Loucy (cell line): ENCODE results near the gene RIPPLY2.

Source experiments
- H2AFZ ChIP-seq: fragments of 200-600 bp; sonication (generic); 2 replicates; pipeline ENCODE4 v1.6.0; 2016; ENCODE audit warnings: antibody characterized with exemption, mild to moderate bottlenecking, low read length, moderate library complexity
- H3F3A ChIP-seq: fragments of 200-600 bp; 2 replicates; pipeline ENCODE4 v1.6.0; 2016; ENCODE audit warnings: antibody characterized with exemption, low read depth, mild to moderate bottlenecking
- H3K27me3 ChIP-seq: fragments of 200-600 bp; sonication (generic); 2 replicates; pipeline ENCODE4 v1.6.1; 2014; ENCODE audit warnings: low read length, mild to moderate bottlenecking; ENCODE audit not compliant: insufficient read depth, poor library complexity, severe bottlenecking
- H3K36me3 ChIP-seq: fragments of 200-600 bp; sonication (generic); 2 replicates; pipeline ENCODE4 v1.6.1; 2016; ENCODE audit warnings: low read length; ENCODE audit not compliant: insufficient read depth
- H3K4me1 ChIP-seq: fragments of 200-600 bp; sonication (generic); 2 replicates; pipeline ENCODE4 v1.5.1; 2014; ENCODE audit warnings: low read length, mild to moderate bottlenecking; ENCODE audit not compliant: insufficient read depth, poor library complexity, severe bottlenecking
- H3K4me2 ChIP-seq: fragments of 200-600 bp; sonication (generic); 2 replicates; pipeline ENCODE4 v1.6.0; 2014; ENCODE audit warnings: antibody characterized with exemption, low read length, low read depth, mild to moderate bottlenecking; ENCODE audit not compliant: poor library complexity, severe bottlenecking
- H3K4me3 ChIP-seq: fragments of 200-600 bp; sonication (generic); 2 replicates; pipeline ENCODE4 v1.5.1; 2014; ENCODE audit warnings: low read length, mild to moderate bottlenecking, mixed read lengths; ENCODE audit not compliant: poor library complexity, severe bottlenecking
- H3K79me2 ChIP-seq: fragments of 200-600 bp; sonication (generic); 2 replicates; pipeline ENCODE4 v1.6.1; 2014; ENCODE audit warnings: low read length; ENCODE audit not compliant: insufficient read depth
- H3K9ac ChIP-seq: fragments of 200-600 bp; sonication (generic); 2 replicates; pipeline ENCODE4 v1.6.0; 2014; ENCODE audit warnings: mild to moderate bottlenecking, low read depth, low read length, moderate library complexity; ENCODE audit not compliant: poor library complexity, severe bottlenecking
- H3K9me2 ChIP-seq: fragments of 200-600 bp; sonication (generic); replicated peaks from 2 replicates; pipeline ENCODE4 v1.6.1; 2016; ENCODE audit warnings: low read depth, low read length, mixed read lengths
- H3K9me3 ChIP-seq: fragments of 200-600 bp; sonication (generic); 2 replicates; pipeline ENCODE4 v1.6.1; 2014; ENCODE audit warnings: mild to moderate bottlenecking, antibody characterized with exemption, low read length, low read depth; ENCODE audit not compliant: insufficient read depth
- H4K20me1 ChIP-seq: fragments of 200-600 bp; sonication (generic); 2 replicates; pipeline ENCODE4 v1.6.0; 2014; ENCODE audit warnings: antibody characterized with exemption, low read length, mild to moderate bottlenecking; ENCODE audit not compliant: insufficient read depth, poor library complexity, severe bottlenecking
- EZH2phosphoT487 ChIP-seq: fragments of 200-600 bp; IDR thresholded peaks from 2 replicates; pipeline ENCODE4 v1.6.1; 2018; ENCODE audit warnings: antibody characterized with exemption, mild to moderate bottlenecking, moderate library complexity, borderline replicate concordance
- TF ChIP-seq, protein P1 (sequence below): fragments of 200-600 bp; sonication (generic); conservative IDR thresholded peaks from 2 replicates; pipeline ENCODE4 v1.5.1; 2014; ENCODE audit warnings: mild to moderate bottlenecking, antibody characterized with exemption, low read length

Gene RIPPLY2

DNA sequence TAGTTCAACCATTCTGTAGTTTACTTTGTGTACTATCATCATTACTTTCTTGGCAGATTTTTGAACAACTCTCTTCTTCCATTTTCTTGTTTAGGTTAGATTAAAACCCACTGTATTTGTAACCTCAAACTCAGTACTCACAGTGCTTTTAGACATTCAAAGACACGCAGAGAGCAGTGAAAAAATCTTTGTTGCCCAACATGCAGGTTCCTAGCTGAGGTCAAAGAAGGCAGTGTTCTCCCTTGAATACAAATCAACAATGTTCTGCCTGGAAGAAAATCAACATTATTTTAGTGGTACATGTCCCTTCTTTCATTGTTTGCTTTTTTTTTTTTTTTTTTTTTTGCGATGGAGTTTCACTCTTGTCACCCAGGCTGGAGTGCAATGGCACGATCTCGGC lies 17.5 kb downstream of the RIPPLY2 start:
- H3K4me3 ChIP-seq: no peak overlapping the region
- peaks cover 17% of the 10 kb centered on the region for H3K4me1 ChIP-seq
- H4K20me1 ChIP-seq: no peaks in the 10 kb centered on the region
- H3K36me3 ChIP-seq: peaks cover 35% of the 10 kb centered on the region; the same call in 1 of the 2 replicates
- H3K9me3 ChIP-seq: peaks cover 15% of the 10 kb centered on the region; the same call in 1 of the 2 replicates
- H3K9me2 ChIP-seq: no peaks in the 10 kb centered on the region
- H3K79me2 ChIP-seq: peaks cover 23% of the 10 kb centered on the region; the same call in 1 of the 2 replicates
- no peak overlapping the region for H2AFZ ChIP-seq
- H3F3A ChIP-seq: peaks cover 3% of the 10 kb centered on the region; the same call in 1 of the 2 replicates
- no peaks in the 10 kb centered on the region for H3K27me3 ChIP-seq
- no peak overlapping the region for H3K4me2 ChIP-seq
- no peak overlapping the region for H3K9ac ChIP-seq
- no peak for TF ChIP-seq EZH2phosphoT487
- TF ChIP-seq, protein P1, sequence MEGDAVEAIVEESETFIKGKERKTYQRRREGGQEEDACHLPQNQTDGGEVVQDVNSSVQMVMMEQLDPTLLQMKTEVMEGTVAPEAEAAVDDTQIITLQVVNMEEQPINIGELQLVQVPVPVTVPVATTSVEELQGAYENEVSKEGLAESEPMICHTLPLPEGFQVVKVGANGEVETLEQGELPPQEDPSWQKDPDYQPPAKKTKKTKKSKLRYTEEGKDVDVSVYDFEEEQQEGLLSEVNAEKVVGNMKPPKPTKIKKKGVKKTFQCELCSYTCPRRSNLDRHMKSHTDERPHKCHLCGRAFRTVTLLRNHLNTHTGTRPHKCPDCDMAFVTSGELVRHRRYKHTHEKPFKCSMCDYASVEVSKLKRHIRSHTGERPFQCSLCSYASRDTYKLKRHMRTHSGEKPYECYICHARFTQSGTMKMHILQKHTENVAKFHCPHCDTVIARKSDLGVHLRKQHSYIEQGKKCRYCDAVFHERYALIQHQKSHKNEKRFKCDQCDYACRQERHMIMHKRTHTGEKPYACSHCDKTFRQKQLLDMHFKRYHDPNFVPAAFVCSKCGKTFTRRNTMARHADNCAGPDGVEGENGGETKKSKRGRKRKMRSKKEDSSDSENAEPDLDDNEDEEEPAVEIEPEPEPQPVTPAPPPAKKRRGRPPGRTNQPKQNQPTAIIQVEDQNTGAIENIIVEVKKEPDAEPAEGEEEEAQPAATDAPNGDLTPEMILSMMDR: no peak

DNA sequence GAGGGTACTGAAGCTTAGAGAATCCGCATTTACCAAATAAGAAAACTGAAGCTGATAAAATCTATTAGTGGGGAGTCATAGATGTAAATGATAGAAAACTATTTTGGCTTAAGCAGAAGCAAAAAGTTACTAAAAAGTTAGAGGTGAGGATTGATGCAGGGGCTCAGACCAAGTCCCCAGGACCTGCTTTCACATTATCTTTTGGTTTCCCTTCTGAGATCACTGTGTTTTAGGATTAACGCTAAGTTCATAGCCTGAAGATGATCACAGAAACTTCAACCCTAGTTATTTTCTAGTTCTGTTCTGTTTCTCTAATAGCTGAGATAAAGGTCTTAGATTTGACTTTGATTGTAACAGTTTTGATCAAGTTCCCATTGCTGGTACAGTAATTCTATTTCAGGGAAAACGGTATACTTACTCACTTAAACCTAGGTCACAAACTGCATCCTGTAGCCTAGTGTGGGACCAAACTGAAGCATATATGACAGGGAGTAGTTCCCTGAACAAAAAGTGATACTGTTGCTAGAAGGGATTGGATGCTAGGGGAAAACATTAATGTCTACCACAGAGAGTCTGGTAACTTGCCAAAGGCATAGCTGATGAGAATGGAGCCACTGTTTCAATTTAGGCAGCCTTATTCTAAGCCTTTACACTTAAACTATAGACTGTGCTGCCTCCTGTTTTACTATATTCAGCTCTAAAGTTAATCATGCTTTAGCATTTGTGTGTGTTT lies 19.4 kb downstream of the RIPPLY2 start:
- Histone ChIP-seq H3K9ac (no peak overlapping the region), H2AFZ (no peak overlapping the region), H3K79me2 (peaks cover 31% of the 10 kb centered on the region; the same call in 1 of the 2 replicates), H3K4me2 (peak overlapping the region; percentile 15), H3K36me3 (peaks cover 17% of the 10 kb centered on the region; the same call in 1 of the 2 replicates), H3K9me2 (no peaks in the 10 kb centered on the region), H3K4me3 (no peak overlapping the region), H3F3A (peaks cover 3% of the 10 kb centered on the region; the same call in 1 of the 2 replicates), H3K4me1 (peaks cover 17% of the 10 kb centered on the region), H3K9me3 (peaks cover 6% of the 10 kb centered on the region; the same call in 1 of the 2 replicates), H3K27me3 (no peaks in the 10 kb centered on the region), H4K20me1 (no peaks in the 10 kb centered on the region)
- TF ChIP-seq, protein P1: no peak

DNA sequence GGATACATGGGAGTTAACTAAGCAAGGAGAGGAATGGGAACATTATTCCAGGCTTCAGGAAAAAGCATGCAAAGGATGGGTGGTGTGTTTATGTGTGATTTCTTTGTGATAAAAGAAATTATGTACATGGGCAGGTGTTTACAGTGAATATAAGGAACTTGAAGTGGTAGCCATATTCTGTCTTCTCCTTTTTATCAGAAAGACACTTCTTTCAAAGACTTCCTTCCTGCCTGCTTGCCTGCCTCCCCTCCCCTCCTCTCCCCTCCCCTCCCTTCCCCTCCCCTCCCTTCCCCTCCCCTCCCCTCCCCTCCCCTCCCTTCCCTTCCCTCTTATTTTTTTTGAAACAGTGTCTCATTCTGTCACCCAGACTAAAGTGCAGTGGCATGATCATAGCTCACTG lies 20.7 kb downstream of the RIPPLY2 start:
- Histone ChIP-seq H3K9me3 (no peaks in the 10 kb centered on the region), H2AFZ (no peak overlapping the region), H3F3A (peaks cover 3% of the 10 kb centered on the region; the same call in 1 of the 2 replicates), H4K20me1 (peaks cover under 1% of the 10 kb centered on the region), H3K79me2 (peaks cover 44% of the 10 kb centered on the region), H3K4me3 (peak overlapping the region; percentile 1), H3K36me3 (0 out of 2 replicates have a peak, but pooled peaks cover 3% of the 10 kb centered on the region), H3K27me3 (no peaks in the 10 kb centered on the region), H3K9me2 (no peaks in the 10 kb centered on the region), H3K9ac (no peak overlapping the region), H3K4me1 (peaks cover 18% of the 10 kb centered on the region), H3K4me2 (peak overlapping the region; percentile 52)
- TF ChIP-seq, protein P1: no peak
- TF ChIP-seq EZH2phosphoT487: no peak
